HepG2 (cell line): ENCODE measurements around the gene ATAD3C. TPM values are rescaled to one million over a fixed set of nuclear protein-coding genes. Genes with fewer than 3 reads are reported as not detected.

Experiments
- ARNTL ChIP-seq: sonication (generic); formaldehyde crosslinking; IDR thresholded peaks from 2 replicates; pipeline ENCODE4 v1.4.0; 2020; ENCODE audit warnings: mild to moderate bottlenecking, missing genetic modification reagents
- CBFB ChIP-seq: sonication (generic); formaldehyde crosslinking; IDR thresholded peaks from 2 replicates; pipeline ENCODE4 v1.4.0; 2020; ENCODE audit warnings: missing genetic modification reagents
- HHEX ChIP-seq: IDR thresholded peaks from 2 replicates; pipeline ENCODE4 v1.6.1; 2016; ENCODE audit warnings: control low read depth
- IRF9 ChIP-seq: sonication (generic); formaldehyde crosslinking; IDR thresholded peaks from 2 replicates; pipeline ENCODE4 v1.8.0; 2022; ENCODE audit warnings: missing genetic modification reagents, mild to moderate bottlenecking, borderline replicate concordance
- KDM4B ChIP-seq: sonication (generic); formaldehyde crosslinking; IDR thresholded peaks from 2 replicates; pipeline ENCODE4 v1.4.0; 2020; ENCODE audit warnings: missing genetic modification reagents
- MED8 ChIP-seq: sonication (generic); formaldehyde crosslinking; IDR thresholded peaks from 2 replicates; pipeline ENCODE4 v1.8.1; 2023; ENCODE audit warnings: mild to moderate bottlenecking, missing genetic modification reagents; ENCODE audit not compliant: insufficient replicate concordance
- NR2F2 ChIP-seq: IDR thresholded peaks from 2 replicates; pipeline ENCODE4 v1.6.1; 2012; ENCODE audit warnings: low read depth, inconsistent platforms, borderline replicate concordance
- POLR2A ChIP-seq, 2 experiments: IDR thresholded peaks; 2 replicates each; pipeline ENCODE4 v1.6.1; 2011; ENCODE audit warnings: low read depth in 2 of 2, low read length in 2 of 2, mild to moderate bottlenecking in 1 of 2, moderate library complexity in 1 of 2; ENCODE audit not compliant: insufficient read depth in 1 of 2
- PRMT3 ChIP-seq: sonication (generic); formaldehyde crosslinking; IDR thresholded peaks from 2 replicates; pipeline ENCODE4 v1.8.1; 2022; ENCODE audit warnings: low read depth, mild to moderate bottlenecking, moderate library complexity, missing genetic modification reagents, borderline replicate concordance
- RBM39 ChIP-seq: fragments of 200-400 bp; formaldehyde crosslinking; IDR thresholded peaks from one replicate; pipeline ENCODE4 v1.6.1; 2018; ENCODE audit warnings: antibody characterized with exemption, mild to moderate bottlenecking, low read depth, low read length; ENCODE audit not compliant: poor library complexity, severe bottlenecking
- ZBTB7B ChIP-seq: sonication (generic); formaldehyde crosslinking; IDR thresholded peaks from 2 replicates; pipeline ENCODE4 v1.4.0; 2020; ENCODE audit warnings: missing genetic modification reagents
- ZNF207 ChIP-seq: fragments of 450-650 bp; IDR thresholded peaks from 2 replicates; pipeline ENCODE4 v1.6.1; 2016; ENCODE audit warnings: antibody characterized with exemption, borderline replicate concordance
- ZNF709 ChIP-seq: sonication (generic); formaldehyde crosslinking; IDR thresholded peaks from 2 replicates; pipeline ENCODE4 v1.5.0; 2020; ENCODE audit warnings: mild to moderate bottlenecking, missing genetic modification reagents
- ZNF777 ChIP-seq: sonication (generic); formaldehyde crosslinking; IDR thresholded peaks from 2 replicates; pipeline ENCODE4 v1.4.0; 2020; ENCODE audit warnings: missing genetic modification reagents
- ZNF792 ChIP-seq: IDR thresholded peaks from 2 replicates; pipeline ENCODE4 v1.6.1; 2016
- polyA plus RNA-seq, 8 experiments: library from polyadenylated mRNA; depleted of rRNA in 3 of 8; stranded (reverse) in 7 of 8; unstranded in 1 of 8; fragments of >200 nt; fragmentation: Illumina TruSeq in 4 of 8; extraction: Trizol in 4 of 8; gene quantifications; 2 replicates each; pipeline versions ENCODE4 v1.2.1 to v1.2.3, GENCODE V29; 2011 to 2016; ENCODE audit warnings: low read depth in 4 of 8, missing spikeins in 1 of 8, mixed read lengths in 1 of 8; ENCODE audit not compliant: insufficient read depth in 1 of 8
- total RNA-seq, 5 experiments: library from RNA; depleted of rRNA; stranded (reverse); fragments of >200 nt; fragmentation: Illumina TruSeq; extraction: Trizol; gene quantifications; 2 replicates each; pipeline ENCODE4 v1.2.3, GENCODE V29; 2016; ENCODE audit warnings: low read depth in 1 of 5
- TF ChIP-seq, protein P1 (sequence below): sonication (generic); formaldehyde crosslinking; IDR thresholded peaks from 2 replicates; pipeline ENCODE4 v1.9.0; 2021; ENCODE audit warnings: missing genetic modification reagents, borderline replicate concordance
- TF ChIP-seq, protein P2 (sequence below): sonication (generic); formaldehyde crosslinking; IDR thresholded peaks from 2 replicates; pipeline ENCODE4; 2020; ENCODE audit warnings: missing genetic modification reagents, mild to moderate bottlenecking, borderline replicate concordance
- TF ChIP-seq, protein P3 (sequence below): sonication (generic); formaldehyde crosslinking; IDR thresholded peaks from 2 replicates; pipeline ENCODE4 v1.5.1; 2020; ENCODE audit warnings: missing genetic modification reagents, mild to moderate bottlenecking, borderline replicate concordance
- TF ChIP-seq, protein P4 (sequence below): sonication (generic); formaldehyde crosslinking; IDR thresholded peaks from 2 replicates; pipeline ENCODE4 v1.5.0; 2020; ENCODE audit warnings: missing genetic modification reagents

Gene ATAD3C
- total and polyA plus RNA-seq, 2 of the 13 experiments (the other 11 are each of a cell fraction or from before 2014, with no cell fraction given), result 2.4 to 3.2 TPM

- TF ChIP-seq PRMT3 (no peak), HHEX (CRISPR knock-in tag) (no peak), RBM39 (peak; percentile 23), ZNF792 (CRISPR knock-in tag) (0 out of 2 replicates have a peak, but pooled peaks have one; percentile 31), MED8 (CRISPR knock-in tag) (no peak), ZNF777 (CRISPR knock-in tag) (no peak), ZBTB7B (CRISPR knock-in tag) (no peak), NR2F2 (no peak), KDM4B (CRISPR knock-in tag) (no peak), ARNTL (CRISPR knock-in tag) (no peak), ZNF207 (no peak), ZNF709 (CRISPR knock-in tag) (no peak), POLR2A (IDR thresholded peaks at IDR 0.05; ENCODE audit: insufficient read depth in 1 of 2, low read depth in 2 of 2, low read length in 2 of 2) (no peak), CBFB (no peak), IRF9 (CRISPR knock-in tag) (no peak)
- TF ChIP-seq, protein P1, sequence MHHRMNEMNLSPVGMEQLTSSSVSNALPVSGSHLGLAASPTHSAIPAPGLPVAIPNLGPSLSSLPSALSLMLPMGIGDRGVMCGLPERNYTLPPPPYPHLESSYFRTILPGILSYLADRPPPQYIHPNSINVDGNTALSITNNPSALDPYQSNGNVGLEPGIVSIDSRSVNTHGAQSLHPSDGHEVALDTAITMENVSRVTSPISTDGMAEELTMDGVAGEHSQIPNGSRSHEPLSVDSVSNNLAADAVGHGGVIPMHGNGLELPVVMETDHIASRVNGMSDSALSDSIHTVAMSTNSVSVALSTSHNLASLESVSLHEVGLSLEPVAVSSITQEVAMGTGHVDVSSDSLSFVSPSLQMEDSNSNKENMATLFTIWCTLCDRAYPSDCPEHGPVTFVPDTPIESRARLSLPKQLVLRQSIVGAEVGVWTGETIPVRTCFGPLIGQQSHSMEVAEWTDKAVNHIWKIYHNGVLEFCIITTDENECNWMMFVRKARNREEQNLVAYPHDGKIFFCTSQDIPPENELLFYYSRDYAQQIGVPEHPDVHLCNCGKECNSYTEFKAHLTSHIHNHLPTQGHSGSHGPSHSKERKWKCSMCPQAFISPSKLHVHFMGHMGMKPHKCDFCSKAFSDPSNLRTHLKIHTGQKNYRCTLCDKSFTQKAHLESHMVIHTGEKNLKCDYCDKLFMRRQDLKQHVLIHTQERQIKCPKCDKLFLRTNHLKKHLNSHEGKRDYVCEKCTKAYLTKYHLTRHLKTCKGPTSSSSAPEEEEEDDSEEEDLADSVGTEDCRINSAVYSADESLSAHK, result no peak
- TF ChIP-seq, protein P2, sequence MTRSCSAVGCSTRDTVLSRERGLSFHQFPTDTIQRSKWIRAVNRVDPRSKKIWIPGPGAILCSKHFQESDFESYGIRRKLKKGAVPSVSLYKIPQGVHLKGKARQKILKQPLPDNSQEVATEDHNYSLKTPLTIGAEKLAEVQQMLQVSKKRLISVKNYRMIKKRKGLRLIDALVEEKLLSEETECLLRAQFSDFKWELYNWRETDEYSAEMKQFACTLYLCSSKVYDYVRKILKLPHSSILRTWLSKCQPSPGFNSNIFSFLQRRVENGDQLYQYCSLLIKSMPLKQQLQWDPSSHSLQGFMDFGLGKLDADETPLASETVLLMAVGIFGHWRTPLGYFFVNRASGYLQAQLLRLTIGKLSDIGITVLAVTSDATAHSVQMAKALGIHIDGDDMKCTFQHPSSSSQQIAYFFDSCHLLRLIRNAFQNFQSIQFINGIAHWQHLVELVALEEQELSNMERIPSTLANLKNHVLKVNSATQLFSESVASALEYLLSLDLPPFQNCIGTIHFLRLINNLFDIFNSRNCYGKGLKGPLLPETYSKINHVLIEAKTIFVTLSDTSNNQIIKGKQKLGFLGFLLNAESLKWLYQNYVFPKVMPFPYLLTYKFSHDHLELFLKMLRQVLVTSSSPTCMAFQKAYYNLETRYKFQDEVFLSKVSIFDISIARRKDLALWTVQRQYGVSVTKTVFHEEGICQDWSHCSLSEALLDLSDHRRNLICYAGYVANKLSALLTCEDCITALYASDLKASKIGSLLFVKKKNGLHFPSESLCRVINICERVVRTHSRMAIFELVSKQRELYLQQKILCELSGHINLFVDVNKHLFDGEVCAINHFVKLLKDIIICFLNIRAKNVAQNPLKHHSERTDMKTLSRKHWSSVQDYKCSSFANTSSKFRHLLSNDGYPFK (CRISPR knock-in tag), result no peak
- TF ChIP-seq, protein P3, sequence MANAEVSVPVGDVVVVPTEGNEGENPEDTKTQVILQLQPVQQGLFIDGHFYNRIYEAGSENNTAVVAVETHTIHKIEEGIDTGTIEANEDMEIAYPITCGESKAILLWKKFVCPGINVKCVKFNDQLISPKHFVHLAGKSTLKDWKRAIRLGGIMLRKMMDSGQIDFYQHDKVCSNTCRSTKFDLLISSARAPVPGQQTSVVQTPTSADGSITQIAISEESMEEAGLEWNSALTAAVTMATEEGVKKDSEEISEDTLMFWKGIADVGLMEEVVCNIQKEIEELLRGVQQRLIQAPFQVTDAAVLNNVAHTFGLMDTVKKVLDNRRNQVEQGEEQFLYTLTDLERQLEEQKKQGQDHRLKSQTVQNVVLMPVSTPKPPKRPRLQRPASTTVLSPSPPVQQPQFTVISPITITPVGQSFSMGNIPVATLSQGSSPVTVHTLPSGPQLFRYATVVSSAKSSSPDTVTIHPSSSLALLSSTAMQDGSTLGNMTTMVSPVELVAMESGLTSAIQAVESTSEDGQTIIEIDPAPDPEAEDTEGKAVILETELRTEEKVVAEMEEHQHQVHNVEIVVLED (CRISPR knock-in tag), result 0 out of 2 replicates have a peak, but pooled peaks have one; percentile 50
- TF ChIP-seq, protein P4, sequence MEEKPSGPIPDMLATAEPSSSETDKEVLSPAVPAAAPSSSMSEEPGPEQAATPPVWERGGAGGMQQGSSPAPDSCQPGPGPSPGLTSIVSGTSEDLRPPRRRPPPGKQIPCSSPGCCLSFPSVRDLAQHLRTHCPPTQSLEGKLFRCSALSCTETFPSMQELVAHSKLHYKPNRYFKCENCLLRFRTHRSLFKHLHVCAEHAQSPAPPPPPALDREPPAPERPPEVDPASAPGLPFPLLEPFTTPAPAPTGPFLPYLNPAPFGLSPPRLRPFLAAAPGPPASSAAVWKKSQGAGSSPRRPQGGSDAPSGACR (CRISPR knock-in tag), result no peak
Observed at GRCh38 chr1:1461721-1462317, 12.3 kb downstream of the ATAD3C start (continued).
